A172 (cell line): ENCODE measurements around the gene TMX2. TPM values are rescaled to one million over a fixed set of nuclear protein-coding genes. Genes with fewer than 3 reads are reported as not detected.
"Not testable (repeated sequence)": the region's sequence is repeated elsewhere in the genome, so short reads cannot be mapped to it uniquely, and the experiment has no call there.

Experiments used
- DNase-seq: peaks from one replicate; pipeline ENCODE4 v3.0.0-alpha.2; 2015; ENCODE audit warnings: low spot score
- total RNA-seq: library from RNA; depleted of rRNA; stranded (reverse); fragments of >200 nt; shearing (Covaris generic); gene quantifications from 2 replicates; pipeline ENCODE4 v1.2.3, GENCODE V29; 2014

TMX2 gene
- total RNA-seq, 1 experiment from 2014 or later, result 119 TPM

- no peak for DNase-seq
These were observed 1.4 kb downstream of the TMX2 start for GRCh38 chr11:57713835-57714234.

- DNase-seq, result not testable (repeated sequence)
These were observed 4.3 kb downstream of the TMX2 start for GRCh38 chr11:57716726-57717125.

- DNase-seq, result no peak
These were observed 14.8 kb downstream of the TMX2 start for GRCh38 chr11:57727185-57727584.

GRCh38 chr11:57728829-57729228 is 16.4 kb downstream of the TMX2 start:
- no peak for DNase-seq

GRCh38 chr11:57729479-57729878 is 17.1 kb downstream of the TMX2 start:
- DNase-seq, result no peak

GRCh38 chr11:57732661-57733060 is 20.3 kb downstream of the TMX2 start:
- no peak for DNase-seq

- no peak for DNase-seq
These were observed 23.4 kb downstream of the TMX2 start for GRCh38 chr11:57735619-57736298.

GRCh38 chr11:57741132-57742086 is 29.0 kb downstream of the TMX2 start, which contains the start of gene SELENOH:
Gene SELENOH, plus strand, starts transcription at chr11:57741491. Its CDS starts 105 bp downstream, at chr11:57741596.
- peak; percentile 94 for DNase-seq

- DNase-seq, result no peak
These were observed 29.7 kb downstream of the TMX2 start for GRCh38 chr11:57742087-57742452.

- DNase-seq, result no peak
These were observed 32.0 kb downstream of the TMX2 start for GRCh38 chr11:57744357-57744756.

- DNase-seq, result no peak
These were observed 32.8 kb downstream of the TMX2 start for GRCh38 chr11:57745206-57745605.

GRCh38 chr11:57746920-57747319 is 34.5 kb downstream of the TMX2 start:
- DNase-seq, result no peak

GRCh38 chr11:57751176-57751575 is 38.8 kb downstream of the TMX2 start:
- DNase-seq, result no peak

GRCh38 chr11:57751676-57752253 is 39.4 kb downstream of the TMX2 start, which contains the start of gene BTBD18:
Gene BTBD18, minus strand, starts transcription at chr11:57751819. Its CDS starts 631 bp downstream, at chr11:57751188.
- DNase-seq, result peak; percentile 34

- DNase-seq, result no peak
These were observed 40.6 kb downstream of the TMX2 start for GRCh38 chr11:57752954-57753353.

GRCh38 chr11:57758174-57758573 is 45.8 kb downstream of the TMX2 start:
- DNase-seq, result no peak

GRCh38 chr11:57761301-57762234 is 49.2 kb downstream of the TMX2 start, which contains the start of gene CTNND1:
Gene CTNND1, plus strand, starts transcription at chr11:57761802. Its CDS starts 29,677 bp downstream, at chr11:57791479.
- DNase-seq, result peak; percentile 95

GRCh38 chr11:57762235-57762861 is 50.0 kb downstream of the TMX2 start:
- DNase-seq, result no peak

- DNase-seq, result peak; percentile 32
These were observed 51.2 kb downstream of the TMX2 start for GRCh38 chr11:57763568-57763967.

GRCh38 chr11:57764021-57764420 is 51.6 kb downstream of the TMX2 start:
- DNase-seq, result no peak

GRCh38 chr11:57764566-57764965 is 52.2 kb downstream of the TMX2 start:
- no peak for DNase-seq
